ENCODE measurements around the gene MRPS7.

GRCh38 chr17:75295201-75296158 is 33.8 kb downstream of the MRPS7 start:
- TF ChIP-seq CTCF (IDR thresholded peaks at IDR 0.05) (no peak), POLR2AphosphoS5 (IDR thresholded peaks at IDR 0.05) (no peak)

All from breast epithelium (tissue), 3 donors.